NK-92 treated with Interleukin-12 subunit alpha and Interleukin-12 subunit beta, amount 100 ng/mL, for 24 hours (cell line): ENCODE data around the gene HOXC6.
"Not testable (repeated sequence)": the region's sequence is repeated elsewhere in the genome, so short reads cannot be mapped to it uniquely, and the experiment has no call there.

ENCODE experiments used
- DNase-seq: peaks from one replicate; lab custom pipeline; 2025; lab: John Stamatoyannopoulos, UW

HOXC6 gene

DNA sequence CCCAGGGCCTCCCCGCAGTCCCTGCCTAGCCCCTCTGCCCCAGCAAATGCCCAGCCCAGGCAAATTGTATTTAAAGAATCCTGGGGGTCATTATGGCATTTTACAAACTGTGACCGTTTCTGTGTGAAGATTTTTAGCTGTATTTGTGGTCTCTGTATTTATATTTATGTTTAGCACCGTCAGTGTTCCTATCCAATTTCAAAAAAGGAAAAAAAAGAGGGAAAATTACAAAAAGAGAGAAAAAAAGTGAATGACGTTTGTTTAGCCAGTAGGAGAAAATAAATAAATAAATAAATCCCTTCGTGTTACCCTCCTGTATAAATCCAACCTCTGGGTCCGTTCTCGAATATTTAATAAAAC, 2.2 kb downstream of the HOXC6 start:
- DNase-seq: no peak

GRCh38 chr12:54030889-54031471, 2.7 kb downstream of the HOXC6 start:
- DNase-seq: no peak

DNA sequence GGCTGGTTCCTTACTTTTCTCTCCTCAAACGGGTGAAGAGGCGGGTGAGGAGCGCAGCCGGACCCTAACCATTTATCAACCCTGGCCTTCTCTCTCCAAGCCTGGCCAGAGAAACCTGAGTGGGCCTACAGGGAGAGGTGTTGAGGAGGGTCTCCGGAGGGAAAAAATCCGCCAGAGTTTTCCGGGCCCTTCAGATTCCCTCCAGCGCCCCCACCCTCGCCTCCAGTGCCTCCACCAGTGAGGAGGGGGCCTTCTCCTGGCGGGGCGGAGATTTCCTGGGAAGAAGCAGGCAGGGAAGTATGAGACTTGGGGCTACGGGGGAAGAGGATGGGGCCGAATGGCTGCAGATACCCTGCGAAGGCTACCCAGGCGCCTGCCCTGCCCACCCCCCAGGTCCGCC, 3.2 kb downstream of the HOXC6 start:
- no peak for DNase-seq

DNA sequence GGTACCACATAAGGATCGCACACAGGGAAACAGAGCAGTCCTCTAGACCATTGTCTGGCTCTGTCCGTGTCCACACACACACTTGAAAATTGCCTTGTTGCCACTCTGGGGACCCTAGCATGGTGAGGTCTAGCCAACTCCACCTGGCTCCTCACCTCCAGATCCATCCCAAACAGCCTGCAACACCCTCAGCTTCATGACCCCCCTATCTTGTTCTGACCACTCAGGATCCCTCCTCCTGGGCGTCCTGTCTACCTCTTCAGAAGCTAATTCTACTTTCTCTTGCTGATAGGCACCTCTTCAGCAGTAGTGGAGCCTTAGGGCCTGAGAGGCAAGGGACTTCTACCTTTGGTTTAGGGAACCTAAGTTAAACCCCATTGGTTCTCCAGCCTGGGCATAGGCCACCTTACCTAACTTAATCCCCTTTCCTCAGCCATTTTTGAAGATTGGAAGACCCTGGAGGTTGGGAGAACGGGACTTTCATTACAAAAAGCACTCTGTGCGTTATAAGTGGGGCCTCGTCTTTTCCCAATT, 3.9 kb downstream of the HOXC6 start:
- DNase-seq: no peak

- no peak for DNase-seq
These were observed 4.4 kb downstream of the HOXC6 start, which contains the start of gene HOXC5 for GRCh38 chr12:54032627-54033100. Gene HOXC5 (plus strand): TSS chr12:54033050. CDS start chr12:54033123, 73 bp downstream.

- DNase-seq: no peak
These were observed 5.1 kb downstream of the HOXC6 start for GRCh38 chr12:54033106-54033979.

GRCh38 chr12:54033980-54034784, 5.9 kb downstream of the HOXC6 start:
- no peak for DNase-seq

DNA sequence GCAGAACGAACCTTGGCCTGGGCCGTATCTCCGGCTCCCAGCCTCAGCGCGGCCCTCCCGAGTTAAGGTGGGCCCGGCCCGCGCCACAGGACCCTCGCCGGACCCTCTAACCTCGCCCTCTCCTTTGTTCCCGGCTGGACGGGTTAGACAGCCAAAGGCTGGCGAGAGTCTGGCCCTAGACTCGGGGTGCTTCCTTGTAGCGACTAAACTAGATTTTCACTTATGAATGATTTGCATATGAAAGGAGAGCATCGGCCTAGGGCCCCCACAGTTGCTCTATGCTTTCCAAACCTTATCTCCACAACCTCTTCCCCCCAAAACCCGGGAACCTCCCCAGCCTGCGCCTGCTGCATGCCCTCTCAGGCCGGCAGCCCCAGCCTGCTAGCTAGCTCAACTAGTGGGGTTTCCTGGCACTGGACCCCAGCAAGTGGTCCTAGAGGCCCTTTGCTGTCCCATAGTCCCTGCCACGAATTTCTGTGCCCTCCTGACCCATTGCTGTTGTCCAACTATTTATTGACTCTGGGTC, 6.6 kb downstream of the HOXC6 start:
- DNase-seq: no peak

GRCh38 chr12:54035568-54036264, 7.5 kb downstream of the HOXC6 start:
- no peak for DNase-seq

DNA sequence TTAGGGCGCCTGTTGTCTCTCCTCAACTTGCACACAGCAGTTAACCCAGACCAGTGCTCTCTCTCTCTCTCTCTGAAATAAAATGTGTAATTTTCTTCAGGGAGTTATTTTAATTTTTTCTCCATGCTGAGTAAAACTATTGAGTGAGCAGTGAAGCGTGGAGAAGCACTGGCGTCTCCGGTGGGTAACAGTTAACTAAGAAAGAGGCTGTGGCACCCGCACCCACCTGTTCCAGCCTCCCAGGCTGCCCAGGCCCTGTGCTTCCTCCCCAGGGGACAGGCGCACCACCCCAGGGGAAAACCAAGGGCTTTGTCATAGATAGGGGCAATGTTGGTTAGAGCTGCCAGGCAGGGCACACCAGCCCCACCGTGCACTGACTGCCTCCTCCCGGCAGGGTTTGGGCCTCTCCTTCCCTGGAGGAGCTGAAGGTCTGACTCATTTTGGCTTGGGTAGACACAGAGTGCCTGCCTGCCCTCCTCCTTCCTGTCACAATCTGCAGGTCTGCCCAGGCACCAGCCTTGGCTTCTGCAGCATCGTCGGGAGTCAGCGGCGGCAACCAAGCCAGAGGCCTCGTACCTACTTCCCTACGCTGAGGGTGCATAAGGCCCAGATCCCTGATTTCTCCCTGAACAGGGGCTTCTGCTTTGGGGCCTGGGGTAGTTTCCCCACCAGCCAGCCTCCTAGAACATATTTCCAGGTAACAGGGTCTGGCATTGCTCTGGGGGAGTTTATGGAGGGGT, 8.6 kb downstream of the HOXC6 start:
- no peak for DNase-seq

- DNase-seq: no peak
These were observed 9.4 kb downstream of the HOXC6 start for GRCh38 chr12:54037360-54038283.

- DNase-seq: no peak
These were observed 10.1 kb downstream of the HOXC6 start for GRCh38 chr12:54038284-54038870.

GRCh38 chr12:54038871-54039414, 10.7 kb downstream of the HOXC6 start:
- DNase-seq: no peak

- DNase-seq: no peak
These were observed 11.3 kb downstream of the HOXC6 start for GRCh38 chr12:54039417-54040147.

DNA sequence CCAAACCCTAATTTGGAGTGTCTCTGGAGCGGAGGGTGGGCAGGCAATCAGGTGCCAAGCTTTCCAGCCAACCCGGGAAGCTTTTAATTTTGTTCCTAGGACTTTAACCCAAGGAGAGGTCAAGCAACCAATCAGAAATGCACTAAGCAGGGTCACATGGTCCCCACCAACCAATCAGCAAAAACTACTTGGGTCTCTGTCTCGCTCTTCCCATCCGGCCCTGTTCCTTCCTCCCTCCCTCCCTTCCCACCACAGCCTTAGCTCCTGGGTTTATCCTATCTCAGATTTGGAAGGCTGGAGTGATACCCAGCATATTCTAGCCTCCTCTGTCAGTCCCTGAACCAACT, 11.9 kb downstream of the HOXC6 start:
- DNase-seq: no peak

DNA sequence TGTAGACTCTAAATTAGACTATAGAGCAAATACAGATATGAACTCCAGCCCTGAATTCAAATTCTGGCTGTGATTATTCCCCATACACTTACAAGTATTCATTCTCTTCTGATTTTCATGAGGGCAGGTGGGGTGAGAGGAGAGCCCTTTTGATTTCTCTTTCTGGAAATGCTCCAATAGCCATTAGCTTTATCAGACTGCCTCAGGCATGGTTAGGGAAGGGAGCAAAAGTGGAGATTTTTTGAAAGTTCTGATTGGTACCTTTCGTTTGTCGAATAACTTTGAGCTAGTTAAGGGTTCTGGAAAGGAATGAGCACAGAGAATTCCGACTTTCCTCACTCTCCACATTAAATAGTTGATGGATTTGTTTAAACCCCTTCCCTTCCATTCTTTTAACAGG, 12.4 kb downstream of the HOXC6 start:
- DNase-seq: no peak

- no peak for DNase-seq
These were observed 13.0 kb downstream of the HOXC6 start for GRCh38 chr12:54041097-54041690.

- DNase-seq: not testable (repeated sequence)
These were observed 13.8 kb downstream of the HOXC6 start for GRCh38 chr12:54042033-54042432.
